Fibroblast of skin of right biceps (primary cell): Measurements from ENCODE around the gene LRP11.
"Not testable (repeated sequence)": the region's sequence is repeated elsewhere in the genome, so short reads cannot be mapped to it uniquely, and the experiment has no call there.

ENCODE experiments used
- DNase-seq: peaks from one replicate; pipeline ENCODE4 v3.0.0-alpha.2; 2013

LRP11 gene

GRCh38 chr6:149867876-149868640 is 3.9 kb upstream of the LRP11 start:
- peak; percentile 48 for DNase-seq

GRCh38 chr6:149864578-149865535 is 698 bp upstream of the LRP11 start:
- peak; percentile 74 for DNase-seq

- DNase-seq: peak; percentile 66
Measured at GRCh38 chr6:149862922-149863697, 1.0 kb downstream of the LRP11 start.

- not testable (repeated sequence) for DNase-seq
Measured at GRCh38 chr6:149862424-149862738, 1.8 kb downstream of the LRP11 start.

- DNase-seq: no peak
Measured at GRCh38 chr6:149861603-149862423, 2.3 kb downstream of the LRP11 start.

- DNase-seq: no peak
Measured at GRCh38 chr6:149860834-149861602, 3.1 kb downstream of the LRP11 start.

GRCh38 chr6:149860513-149860833 is 3.7 kb downstream of the LRP11 start:
- DNase-seq: no peak

GRCh38 chr6:149859938-149860337 is 4.2 kb downstream of the LRP11 start:
- no peak for DNase-seq

- DNase-seq: peak; percentile 70
Measured at GRCh38 chr6:149859368-149859767, 4.8 kb downstream of the LRP11 start.

GRCh38 chr6:149857541-149857940 is 6.6 kb downstream of the LRP11 start:
- DNase-seq: no peak

GRCh38 chr6:149856256-149856994 is 7.7 kb downstream of the LRP11 start:
- no peak for DNase-seq

- no peak for DNase-seq
Measured at GRCh38 chr6:149855741-149856140, 8.4 kb downstream of the LRP11 start.

- peak; percentile 94 for DNase-seq
Measured at GRCh38 chr6:149855040-149855654, 9.0 kb downstream of the LRP11 start.

GRCh38 chr6:149854532-149854931 is 9.6 kb downstream of the LRP11 start:
- no peak for DNase-seq

- not testable (repeated sequence) for DNase-seq
Measured at GRCh38 chr6:149854017-149854416, 10.1 kb downstream of the LRP11 start.

GRCh38 chr6:149852881-149853280 is 11.3 kb downstream of the LRP11 start:
- DNase-seq: no peak

GRCh38 chr6:149852180-149852579 is 12.0 kb downstream of the LRP11 start:
- DNase-seq: peak; percentile 31

- DNase-seq: peak; percentile 73
Measured at GRCh38 chr6:149851461-149852110, 12.6 kb downstream of the LRP11 start.

GRCh38 chr6:149848343-149848742 is 15.8 kb downstream of the LRP11 start:
- DNase-seq: not testable (repeated sequence)

GRCh38 chr6:149847939-149848267 is 16.3 kb downstream of the LRP11 start:
- DNase-seq: no peak
